Peyer's patch (tissue), 4 donors: Measurements from ENCODE around the gene RELCH. TPM values are rescaled to one million over a fixed set of nuclear protein-coding genes. Genes with fewer than 3 reads are reported as not detected.
A peak's percentile ranks its signal among the peaks of the same experiment; 100 is the strongest.

Experiments used
- DNase-seq, 3 donors: peaks; one replicate each; pipeline ENCODE4 v3.0.0-alpha.2; 2017 to 2019
- H3K27ac ChIP-seq, 4 donors: fragments of 200-600 bp; sonication (generic); one replicate each; pipeline ENCODE4 v1.5.1; 2016 to 2019
- H3K27me3 ChIP-seq, 2 donors: fragments of 200-600 bp; sonication (generic); one replicate each; pipeline ENCODE4 v1.5.1; 2019
- H3K36me3 ChIP-seq, 3 donors: fragments of 200-600 bp; sonication (generic); one replicate each; pipeline ENCODE4 v1.5.1; 2016 to 2019
- H3K4me1 ChIP-seq, 4 donors: fragments of 200-600 bp; sonication (generic); one replicate each; pipeline ENCODE4 v1.5.1; 2016 to 2019
- H3K4me3 ChIP-seq, 4 donors: fragments of 200-600 bp; sonication (generic); 1 replicate in 3 of 4; 2 replicates in 1 of 4; pipeline ENCODE4 v1.5.1; 2016 to 2019; ENCODE audit warnings: mild to moderate bottlenecking in 1 of 4
- H3K9me3 ChIP-seq, 4 donors: fragments of 200-600 bp; sonication (generic); one replicate each; pipeline ENCODE4 v1.5.1; 2016 to 2019; ENCODE audit warnings: mild to moderate bottlenecking in 1 of 4
- CTCF ChIP-seq, 6 experiments: fragments of 450-650 bp in 4 of 6; fragments of 200-600 bp in 2 of 6; sonication (generic) in 1 of 6; IDR thresholded peaks; one replicate each; pipeline ENCODE4 v1.5.1; 2017 to 2019; ENCODE audit warnings: antibody characterized with exemption in 6 of 6, mild to moderate bottlenecking in 3 of 6, moderate library complexity in 1 of 6
- POLR2A ChIP-seq, 2 donors: fragments of 450-650 bp; IDR thresholded peaks; one replicate each; pipeline ENCODE4 v1.5.1; 2017; ENCODE audit warnings: antibody characterized with exemption in 2 of 2, mild to moderate bottlenecking in 2 of 2, moderate library complexity in 2 of 2
- total RNA-seq, 4 donors: library from RNA; depleted of rRNA; stranded (reverse); fragments of >200 nt; gene quantifications; one replicate each; pipeline ENCODE4 v1.1.0, GENCODE V29; 2016

Gene RELCH
- total RNA-seq, 4 donors from 2014 or later, result 51.1 to 71.6 (median 55.6) TPM

GRCh38 chr18:62328586-62329525, 141.8 kb downstream of the RELCH start:
- Histone ChIP-seq H3K27ac (peak overlapping the region in 3 of 4 donors; percentile 32 to 84 (median 75)), H3K4me1 (peaks cover 7 to 68% (median 13%) of the 10 kb centered on the region in 4 donors), H3K4me3 (no peak overlapping the region), H3K27me3 (no peaks in the 10 kb centered on the region), H3K9me3 (no peaks in the 10 kb centered on the region), H3K36me3 (no peaks in the 10 kb centered on the region)
- DNase-seq, result peak in 1 of 3 donors; percentile 53
- TF ChIP-seq CTCF (IDR thresholded peaks at IDR 0.05), result no peak
- no peak for TF ChIP-seq POLR2A (IDR thresholded peaks at IDR 0.05)

DNA sequence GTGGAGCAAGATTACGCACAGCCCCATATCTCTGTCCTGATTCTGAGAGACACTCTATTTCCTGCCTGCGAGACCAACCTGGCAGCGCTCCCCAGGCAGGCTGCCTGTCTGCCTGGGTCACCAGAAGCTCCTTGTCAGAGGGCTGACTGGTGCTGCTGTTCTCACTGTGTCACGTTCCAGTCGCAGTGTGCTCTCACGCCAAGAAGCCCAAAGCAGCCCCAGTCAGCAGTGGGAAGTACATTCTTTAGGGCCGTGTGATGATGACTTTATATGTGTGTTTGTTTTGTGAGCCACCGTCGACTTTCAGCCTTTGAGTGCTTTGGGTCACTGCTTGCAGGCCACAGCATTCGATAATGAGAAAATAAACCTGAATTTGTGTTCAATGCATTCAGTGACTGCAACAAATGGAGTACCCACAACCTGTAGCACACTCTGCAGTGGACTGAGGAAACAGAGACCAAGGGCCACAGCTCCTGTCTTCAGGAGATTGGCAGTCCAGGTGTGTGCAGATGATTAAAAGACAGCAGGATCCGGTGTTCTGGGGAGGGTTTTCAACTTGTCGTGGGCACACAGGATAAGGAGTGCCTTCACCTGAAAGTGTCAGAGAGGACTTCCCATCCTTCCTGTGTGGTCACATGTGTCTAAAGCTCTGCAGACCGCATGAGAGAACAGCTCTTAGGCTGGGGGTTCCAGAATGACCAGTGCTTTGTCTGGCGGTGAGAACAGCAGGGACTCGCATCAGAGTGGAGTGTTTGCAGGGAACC, 142.8 kb downstream of the RELCH start:
- H3K4me1 ChIP-seq, result peaks cover 7 to 64% (median 13%) of the 10 kb centered on the region in 4 donors
- no peaks in the 10 kb centered on the region for H3K36me3 ChIP-seq
- no peaks in the 10 kb centered on the region for H3K9me3 ChIP-seq
- TF ChIP-seq CTCF (IDR thresholded peaks at IDR 0.05) (no peak), POLR2A (IDR thresholded peaks at IDR 0.05) (peak in 1 of 2 donors; percentile 22)
- no peak overlapping the region for H3K4me3 ChIP-seq
- peak in 2 of 3 donors; percentile 66 to 72 for DNase-seq
- H3K27ac ChIP-seq, result peak overlapping the region in 3 of 4 donors; percentile 32 to 84 (median 75)
- H3K27me3 ChIP-seq, result no peaks in the 10 kb centered on the region

DNA sequence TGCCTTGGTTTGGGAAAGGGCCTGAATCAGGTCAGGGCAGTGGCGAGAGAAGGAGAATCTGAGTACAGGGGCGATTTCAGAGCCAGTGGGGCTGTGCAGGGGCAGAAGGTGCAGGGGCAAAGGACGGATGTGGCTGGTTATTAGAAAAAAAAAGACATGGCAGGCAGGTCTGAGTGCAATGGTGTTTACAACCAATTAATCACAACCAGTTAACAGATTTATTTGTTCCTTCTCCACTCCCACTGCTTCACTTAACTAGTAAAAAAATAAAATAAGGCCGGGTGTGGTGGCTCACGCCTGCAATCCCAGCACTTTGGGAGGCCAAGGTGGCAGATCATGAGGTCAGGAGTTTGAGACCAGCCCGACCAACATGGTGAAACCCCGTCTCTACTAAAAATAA, 143.6 kb downstream of the RELCH start:
- Histone ChIP-seq H3K36me3 (no peaks in the 10 kb centered on the region), H3K9me3 (no peaks in the 10 kb centered on the region), H3K4me1 (peaks cover 7 to 68% (median 11%) of the 10 kb centered on the region in 4 donors), H3K4me3 (no peak overlapping the region), H3K27me3 (no peaks in the 10 kb centered on the region), H3K27ac (peak overlapping the region in 3 of 4 donors; percentile 32 to 84 (median 75))
- no peak for DNase-seq
- no peak for TF ChIP-seq POLR2A (IDR thresholded peaks at IDR 0.05)
- no peak for TF ChIP-seq CTCF (IDR thresholded peaks at IDR 0.05)

DNA sequence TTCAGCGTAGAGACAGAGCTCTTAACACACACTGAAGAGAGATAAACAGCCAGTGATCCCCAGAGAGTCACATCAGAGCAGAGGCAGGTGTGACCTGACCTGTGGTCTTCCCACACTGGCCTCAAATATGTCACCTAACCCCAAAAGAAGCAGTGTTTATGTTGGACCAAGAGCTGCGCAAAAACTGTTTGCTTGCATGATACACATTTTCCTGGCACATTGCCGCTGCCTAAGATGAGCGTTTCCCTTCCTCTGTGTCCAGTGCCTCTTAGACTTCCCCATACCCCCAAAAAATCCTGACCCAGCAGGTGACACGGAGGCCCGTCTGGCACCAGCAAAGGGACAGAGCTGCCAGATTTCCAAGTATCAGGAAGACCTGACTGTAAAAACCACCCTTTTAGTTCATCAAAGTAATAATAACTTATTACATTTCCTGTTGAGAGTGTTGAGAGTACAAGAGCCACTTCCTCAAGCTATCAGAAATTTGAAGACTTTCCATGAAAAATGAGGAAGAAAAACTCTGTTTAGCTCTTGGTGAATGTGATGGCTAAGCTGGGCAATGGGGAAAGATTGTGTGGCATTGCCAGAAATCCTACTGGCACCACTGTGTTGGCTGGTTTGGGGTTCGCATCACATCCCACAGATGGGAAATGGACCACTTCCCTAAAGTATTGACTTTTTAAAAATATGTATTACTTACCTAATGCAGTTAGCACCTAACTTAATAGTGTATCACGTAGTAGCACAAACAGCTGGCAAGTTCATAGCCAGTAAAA, 144.7 kb downstream of the RELCH start:
- Histone ChIP-seq H3K27me3 (no peaks in the 10 kb centered on the region), H3K4me1 (peaks cover 0 to 67% (median 5%) of the 10 kb centered on the region in 4 donors), H3K27ac (peak overlapping the region in 1 of 4 donors; percentile 6), H3K4me3 (no peak overlapping the region), H3K36me3 (no peaks in the 10 kb centered on the region), H3K9me3 (no peaks in the 10 kb centered on the region)
- TF ChIP-seq CTCF (IDR thresholded peaks at IDR 0.05) (no peak), POLR2A (IDR thresholded peaks at IDR 0.05) (no peak)
- DNase-seq, result peak in 1 of 3 donors; percentile 60

DNA sequence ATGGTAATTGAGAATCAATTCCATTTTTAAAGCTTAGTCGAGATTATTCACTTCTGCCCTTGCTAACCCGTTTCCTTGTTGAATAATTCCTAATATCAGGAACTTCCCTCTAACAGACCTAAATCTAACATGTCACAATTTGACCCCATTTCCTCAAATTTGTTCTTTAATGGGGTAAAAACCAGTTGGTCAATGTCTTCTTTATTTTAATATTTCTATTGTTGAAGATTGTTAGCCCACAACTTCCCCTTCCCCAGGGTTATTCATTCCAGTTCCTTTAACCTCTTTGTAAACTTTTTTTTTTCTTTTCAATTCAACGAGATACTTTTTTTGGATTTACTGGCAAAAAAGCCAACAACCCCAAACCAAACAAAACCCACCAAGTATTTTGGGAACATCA, 145.4 kb downstream of the RELCH start:
- Histone ChIP-seq H3K27me3 (no peaks in the 10 kb centered on the region), H3K27ac (no peak overlapping the region), H3K36me3 (no peaks in the 10 kb centered on the region), H3K9me3 (no peaks in the 10 kb centered on the region), H3K4me3 (no peak overlapping the region), H3K4me1 (peaks cover 0 to 70% (median 5%) of the 10 kb centered on the region in 4 donors)
- no peak for DNase-seq
- TF ChIP-seq CTCF (IDR thresholded peaks at IDR 0.05), result no peak
- no peak for TF ChIP-seq POLR2A (IDR thresholded peaks at IDR 0.05)
